Peyer's patch (tissue), 4 donors: ENCODE measurements around the gene ZNF804A.

ENCODE experiments used
- POLR2A ChIP-seq, 2 donors: fragments of 450-650 bp; IDR thresholded peaks; one replicate each; pipeline ENCODE4 v1.5.1; 2017; ENCODE audit warnings: antibody characterized with exemption in 2 of 2, mild to moderate bottlenecking in 2 of 2, moderate library complexity in 2 of 2
- TF ChIP-seq, protein P1 (sequence below), 6 experiments: fragments of 450-650 bp in 4 of 6; fragments of 200-600 bp in 2 of 6; sonication (generic) in 1 of 6; IDR thresholded peaks; one replicate each; pipeline ENCODE4 v1.5.1; 2017 to 2019; ENCODE audit warnings: antibody characterized with exemption in 6 of 6, mild to moderate bottlenecking in 3 of 6, moderate library complexity in 1 of 6

DNA sequence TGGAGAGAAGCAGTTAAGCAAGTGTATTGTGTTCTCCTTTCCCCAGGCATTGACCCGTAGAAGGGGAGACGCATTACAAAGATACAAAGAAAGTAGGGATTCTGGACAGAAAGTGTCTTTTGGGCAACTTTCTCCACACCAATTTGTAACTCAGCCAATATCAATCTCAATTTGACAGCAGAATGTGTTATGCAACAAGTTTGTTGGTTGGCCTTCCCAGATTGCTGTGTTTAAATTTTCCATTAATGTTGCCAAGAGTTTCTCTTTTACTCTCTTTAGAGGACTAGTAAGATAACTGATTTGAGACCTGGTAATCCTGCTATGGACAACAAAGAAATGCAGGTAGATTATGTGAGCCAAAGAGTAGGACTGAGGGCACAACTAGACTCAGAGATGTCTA lies 279.6 kb downstream of the ZNF804A start:
- TF ChIP-seq, protein P1, sequence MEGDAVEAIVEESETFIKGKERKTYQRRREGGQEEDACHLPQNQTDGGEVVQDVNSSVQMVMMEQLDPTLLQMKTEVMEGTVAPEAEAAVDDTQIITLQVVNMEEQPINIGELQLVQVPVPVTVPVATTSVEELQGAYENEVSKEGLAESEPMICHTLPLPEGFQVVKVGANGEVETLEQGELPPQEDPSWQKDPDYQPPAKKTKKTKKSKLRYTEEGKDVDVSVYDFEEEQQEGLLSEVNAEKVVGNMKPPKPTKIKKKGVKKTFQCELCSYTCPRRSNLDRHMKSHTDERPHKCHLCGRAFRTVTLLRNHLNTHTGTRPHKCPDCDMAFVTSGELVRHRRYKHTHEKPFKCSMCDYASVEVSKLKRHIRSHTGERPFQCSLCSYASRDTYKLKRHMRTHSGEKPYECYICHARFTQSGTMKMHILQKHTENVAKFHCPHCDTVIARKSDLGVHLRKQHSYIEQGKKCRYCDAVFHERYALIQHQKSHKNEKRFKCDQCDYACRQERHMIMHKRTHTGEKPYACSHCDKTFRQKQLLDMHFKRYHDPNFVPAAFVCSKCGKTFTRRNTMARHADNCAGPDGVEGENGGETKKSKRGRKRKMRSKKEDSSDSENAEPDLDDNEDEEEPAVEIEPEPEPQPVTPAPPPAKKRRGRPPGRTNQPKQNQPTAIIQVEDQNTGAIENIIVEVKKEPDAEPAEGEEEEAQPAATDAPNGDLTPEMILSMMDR (IDR thresholded peaks at IDR 0.05): no peak
- no peak for TF ChIP-seq POLR2A (IDR thresholded peaks at IDR 0.05)
